WTC11 (cell line): ENCODE data around the gene TRIM17. TPM values are rescaled to one million over a fixed set of nuclear protein-coding genes. Genes with fewer than 3 reads are reported as not detected.

Source experiments
- ATAC-seq: fragments of 200-7000 bp; cut with Tn5 transposase; 2 replicates; pipeline ENCODE4 v1.10.0; 2021; ENCODE audit warnings: mild to moderate bottlenecking, moderate library complexity
- CTCF ChIA-PET: fragments of 300-600 bp; sonication (Branson Sonifier 250); formaldehyde crosslinking; loops from one replicate; lab custom pipeline; 2021; ENCODE audit warnings: antibody characterized with exemption; lab: Charles Lee
- POLR2A ChIA-PET: fragments of 350-600 bp; sonication (Branson Sonifier 250); formaldehyde crosslinking; loops from one replicate; lab custom pipeline; 2021; ENCODE audit warnings: antibody characterized with exemption; lab: Charles Lee
- DNase-seq: peaks from one replicate; pipeline ENCODE4 v3.0.0; 2021; ENCODE audit warnings: low spot score
- H3K27ac Mint-ChIP-seq: 2 replicates; pipeline ENCODE4 v1.8.0; 2021; ENCODE audit warnings: mixed read lengths
- H3K27me3 Mint-ChIP-seq: 2 replicates; pipeline ENCODE4 v1.8.0; 2021; ENCODE audit warnings: low read depth, mild to moderate bottlenecking, moderate library complexity, mixed read lengths
- H3K36me3 Mint-ChIP-seq: 2 replicates; pipeline ENCODE4 v1.8.0; 2021; ENCODE audit warnings: mixed read lengths
- H3K4me1 Mint-ChIP-seq: 2 replicates; pipeline ENCODE4 v1.8.0; 2022; ENCODE audit warnings: mixed read lengths
- H3K4me3 Mint-ChIP-seq: 2 replicates; pipeline ENCODE4 v1.8.0; 2021; ENCODE audit warnings: mild to moderate bottlenecking, moderate library complexity, mixed read lengths
- H3K9me3 Mint-ChIP-seq: 2 replicates; pipeline ENCODE4 v1.8.0; 2021; ENCODE audit warnings: mixed read lengths
- CDX4 ChIP-seq: fragments of 250-450 bp; sonication (Bioruptor Pico); IDR thresholded peaks from 2 replicates; pipeline ENCODE4 v1.9.0; 2021; ENCODE audit warnings: moderate library complexity, mild to moderate bottlenecking, inconsistent platforms, borderline replicate concordance
- FOXJ3 ChIP-seq: sonication (generic); formaldehyde crosslinking; IDR thresholded peaks from 2 replicates; pipeline ENCODE4 v1.9.0; 2021; ENCODE audit warnings: missing genetic modification reagents, mild to moderate bottlenecking, borderline replicate concordance
- GTF2I ChIP-seq: fragments of 250-450 bp; sonication (Bioruptor Pico); conservative IDR thresholded peaks from 2 replicates; pipeline ENCODE4 v1.4.0; 2021; ENCODE audit warnings: mild to moderate bottlenecking
- HMGA2 ChIP-seq: fragments of 250-450 bp; sonication (Bioruptor Pico); IDR thresholded peaks from 2 replicates; pipeline ENCODE4 v1.4.0; 2021; ENCODE audit warnings: mild to moderate bottlenecking, moderate library complexity
- HMGXB4 ChIP-seq: sonication (generic); formaldehyde crosslinking; IDR thresholded peaks from 2 replicates; pipeline ENCODE4 v1.8.1; 2023; ENCODE audit warnings: mild to moderate bottlenecking, moderate library complexity, missing genetic modification reagents
- NFYB ChIP-seq: sonication (generic); formaldehyde crosslinking; conservative IDR thresholded peaks from 2 replicates; pipeline ENCODE4 v1.8.0; 2022; ENCODE audit warnings: low read depth, missing genetic modification reagents
- NR2C2 ChIP-seq: sonication (generic); formaldehyde crosslinking; IDR thresholded peaks from 2 replicates; pipeline ENCODE4 v1.8.0; 2022; ENCODE audit warnings: mild to moderate bottlenecking, missing genetic modification reagents
- NR3C1 ChIP-seq: sonication (generic); formaldehyde crosslinking; conservative IDR thresholded peaks from 2 replicates; pipeline ENCODE4 v1.8.1; 2023; ENCODE audit warnings: low read depth, mild to moderate bottlenecking, missing genetic modification reagents
- PREB ChIP-seq: sonication (generic); formaldehyde crosslinking; IDR thresholded peaks from 2 replicates; pipeline ENCODE4 v1.8.1; 2022; ENCODE audit warnings: mild to moderate bottlenecking, missing genetic modification reagents, moderate library complexity, borderline replicate concordance
- SP1 ChIP-seq: sonication (generic); formaldehyde crosslinking; conservative IDR thresholded peaks from 2 replicates; pipeline ENCODE4 v1.8.1; 2022; ENCODE audit warnings: missing genetic modification reagents
- TEAD4 ChIP-seq: sonication (generic); formaldehyde crosslinking; IDR thresholded peaks from 2 replicates; pipeline ENCODE4 v1.8.0; 2022; ENCODE audit warnings: mild to moderate bottlenecking, missing genetic modification reagents
- TP53 ChIP-seq: sonication (generic); formaldehyde crosslinking; IDR thresholded peaks from 2 replicates; pipeline ENCODE4 v1.8.1; 2023; ENCODE audit warnings: mild to moderate bottlenecking, missing genetic modification reagents
- ZNF396 ChIP-seq: fragments of 250-450 bp; sonication (Bioruptor Pico); IDR thresholded peaks from 2 replicates; pipeline ENCODE4 v1.8.0; 2021; ENCODE audit warnings: mild to moderate bottlenecking, moderate library complexity, borderline replicate concordance
- ZNF416 ChIP-seq: fragments of 250-450 bp; sonication (Bioruptor Pico); IDR thresholded peaks from 2 replicates; pipeline ENCODE4 v1.9.0; 2021; ENCODE audit warnings: mild to moderate bottlenecking, inconsistent platforms
- total RNA-seq: library from RNA; stranded (reverse); gene quantifications from 3 replicates; pipeline ENCODE4 v1.2.3, GENCODE V29; 2021
- TF ChIP-seq, protein P1 (sequence below): sonication (generic); formaldehyde crosslinking; IDR thresholded peaks from 2 replicates; pipeline ENCODE4 v1.8.0; 2022; ENCODE audit warnings: mild to moderate bottlenecking, missing genetic modification reagents
- TF ChIP-seq, protein P2 (sequence below): sonication (generic); formaldehyde crosslinking; IDR thresholded peaks from 2 replicates; pipeline ENCODE4 v1.8.0; 2023; ENCODE audit warnings: missing genetic modification reagents, mild to moderate bottlenecking, borderline replicate concordance

Gene TRIM17
- total RNA-seq, 1 experiment from 2014 or later: 2.6 TPM

GRCh38 chr1:228392111-228392936, 24.3 kb downstream of the TRIM17 start (continued):
- TF ChIP-seq, protein P1, sequence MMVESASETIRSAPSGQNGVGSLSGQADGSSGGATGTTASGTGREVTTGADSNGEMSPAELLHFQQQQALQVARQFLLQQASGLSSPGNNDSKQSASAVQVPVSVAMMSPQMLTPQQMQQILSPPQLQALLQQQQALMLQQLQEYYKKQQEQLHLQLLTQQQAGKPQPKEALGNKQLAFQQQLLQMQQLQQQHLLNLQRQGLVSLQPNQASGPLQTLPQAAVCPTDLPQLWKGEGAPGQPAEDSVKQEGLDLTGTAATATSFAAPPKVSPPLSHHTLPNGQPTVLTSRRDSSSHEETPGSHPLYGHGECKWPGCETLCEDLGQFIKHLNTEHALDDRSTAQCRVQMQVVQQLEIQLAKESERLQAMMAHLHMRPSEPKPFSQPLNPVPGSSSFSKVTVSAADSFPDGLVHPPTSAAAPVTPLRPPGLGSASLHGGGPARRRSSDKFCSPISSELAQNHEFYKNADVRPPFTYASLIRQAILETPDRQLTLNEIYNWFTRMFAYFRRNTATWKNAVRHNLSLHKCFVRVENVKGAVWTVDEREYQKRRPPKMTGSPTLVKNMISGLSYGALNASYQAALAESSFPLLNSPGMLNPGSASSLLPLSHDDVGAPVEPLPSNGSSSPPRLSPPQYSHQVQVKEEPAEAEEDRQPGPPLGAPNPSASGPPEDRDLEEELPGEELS: no peak
- TF ChIP-seq ZNF416 (CRISPR knock-in tag): no peak
- no peak for TF ChIP-seq HMGA2 (CRISPR knock-in tag)
- no peak for TF ChIP-seq CDX4 (CRISPR knock-in tag)
- TF ChIP-seq SP1: no peak
- TF ChIP-seq ZNF396 (CRISPR knock-in tag): no peak
- TF ChIP-seq TP53: no peak
- TF ChIP-seq FOXJ3 (CRISPR knock-in tag): no peak

GRCh38 chr1:228391411-228392020, 25.1 kb downstream of the TRIM17 start:
- POLR2A ChIA-PET: no interaction called here
- H3K9me3 Mint-ChIP-seq: no peaks in the 10 kb centered on the region
- H3K4me3 Mint-ChIP-seq: no peak overlapping the region
- TF ChIP-seq GTF2I (CRISPR knock-in tag) (no peak), NR2C2 (no peak), PREB (CRISPR knock-in tag) (no peak), TEAD4 (no peak), HMGXB4 (CRISPR knock-in tag) (no peak), NR3C1 (CRISPR knock-in tag) (no peak), NFYB (no peak)
- TF ChIP-seq, protein P2, sequence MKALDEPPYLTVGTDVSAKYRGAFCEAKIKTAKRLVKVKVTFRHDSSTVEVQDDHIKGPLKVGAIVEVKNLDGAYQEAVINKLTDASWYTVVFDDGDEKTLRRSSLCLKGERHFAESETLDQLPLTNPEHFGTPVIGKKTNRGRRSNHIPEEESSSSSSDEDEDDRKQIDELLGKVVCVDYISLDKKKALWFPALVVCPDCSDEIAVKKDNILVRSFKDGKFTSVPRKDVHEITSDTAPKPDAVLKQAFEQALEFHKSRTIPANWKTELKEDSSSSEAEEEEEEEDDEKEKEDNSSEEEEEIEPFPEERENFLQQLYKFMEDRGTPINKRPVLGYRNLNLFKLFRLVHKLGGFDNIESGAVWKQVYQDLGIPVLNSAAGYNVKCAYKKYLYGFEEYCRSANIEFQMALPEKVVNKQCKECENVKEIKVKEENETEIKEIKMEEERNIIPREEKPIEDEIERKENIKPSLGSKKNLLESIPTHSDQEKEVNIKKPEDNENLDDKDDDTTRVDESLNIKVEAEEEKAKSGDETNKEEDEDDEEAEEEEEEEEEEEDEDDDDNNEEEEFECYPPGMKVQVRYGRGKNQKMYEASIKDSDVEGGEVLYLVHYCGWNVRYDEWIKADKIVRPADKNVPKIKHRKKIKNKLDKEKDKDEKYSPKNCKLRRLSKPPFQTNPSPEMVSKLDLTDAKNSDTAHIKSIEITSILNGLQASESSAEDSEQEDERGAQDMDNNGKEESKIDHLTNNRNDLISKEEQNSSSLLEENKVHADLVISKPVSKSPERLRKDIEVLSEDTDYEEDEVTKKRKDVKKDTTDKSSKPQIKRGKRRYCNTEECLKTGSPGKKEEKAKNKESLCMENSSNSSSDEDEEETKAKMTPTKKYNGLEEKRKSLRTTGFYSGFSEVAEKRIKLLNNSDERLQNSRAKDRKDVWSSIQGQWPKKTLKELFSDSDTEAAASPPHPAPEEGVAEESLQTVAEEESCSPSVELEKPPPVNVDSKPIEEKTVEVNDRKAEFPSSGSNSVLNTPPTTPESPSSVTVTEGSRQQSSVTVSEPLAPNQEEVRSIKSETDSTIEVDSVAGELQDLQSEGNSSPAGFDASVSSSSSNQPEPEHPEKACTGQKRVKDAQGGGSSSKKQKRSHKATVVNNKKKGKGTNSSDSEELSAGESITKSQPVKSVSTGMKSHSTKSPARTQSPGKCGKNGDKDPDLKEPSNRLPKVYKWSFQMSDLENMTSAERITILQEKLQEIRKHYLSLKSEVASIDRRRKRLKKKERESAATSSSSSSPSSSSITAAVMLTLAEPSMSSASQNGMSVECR (CRISPR knock-in tag): no peak
- TF ChIP-seq, all 79 proteins: peak for 0
- CTCF ChIA-PET: interaction anchor here (2.1 kb wide), 1 partner anchor 109 kb away, joined by 9 read pairs; no protein-coding TSS in a partner anchor
- DNase-seq: no peak
- no peak for ATAC-seq
- H3K27ac Mint-ChIP-seq: no peak overlapping the region
- peaks cover 14% of the 10 kb centered on the region for H3K36me3 Mint-ChIP-seq
- H3K27me3 Mint-ChIP-seq: peaks cover 2% of the 10 kb centered on the region; the same call in 1 of the 2 replicates
- no peaks in the 10 kb centered on the region for H3K4me1 Mint-ChIP-seq
